Suprapubic skin (tissue), 4 donors: ENCODE measurements around the gene NELFE. TPM values are rescaled to one million over a fixed set of nuclear protein-coding genes. Genes with fewer than 3 reads are reported as not detected.
A peak's percentile ranks its signal among the peaks of the same experiment; 100 is the strongest.

Source experiments
- DNase-seq, 2 donors: peaks; one replicate each; pipeline ENCODE4 v3.0.0-alpha.2; 2019; ENCODE audit warnings: low spot score in 2 of 2
- H3K27ac ChIP-seq: fragments of 200-600 bp; sonication (generic); one replicate; pipeline ENCODE4 v1.5.1; 2019
- H3K27me3 ChIP-seq: fragments of 200-600 bp; sonication (generic); one replicate; pipeline ENCODE4 v1.5.1; 2019
- H3K36me3 ChIP-seq: fragments of 200-600 bp; sonication (generic); one replicate; pipeline ENCODE4 v1.5.1; 2019
- H3K4me1 ChIP-seq: fragments of 200-600 bp; sonication (generic); one replicate; pipeline ENCODE4 v1.5.1; 2019
- H3K4me3 ChIP-seq: fragments of 200-600 bp; sonication (generic); one replicate; pipeline ENCODE4 v1.5.1; 2019; ENCODE audit warnings: mild to moderate bottlenecking
- H3K9me3 ChIP-seq: fragments of 200-600 bp; sonication (generic); one replicate; pipeline ENCODE4 v1.5.1; 2019
- EP300 ChIP-seq: sonication (generic); formaldehyde crosslinking; IDR thresholded peaks from one replicate; pipeline ENCODE4 v1.6.1; 2017; ENCODE audit warnings: antibody characterized with exemption
- POLR2A ChIP-seq, 2 donors: fragments of 450-650 bp; IDR thresholded peaks; one replicate each; pipeline ENCODE4 v1.6.1; 2017; ENCODE audit warnings: antibody characterized with exemption in 2 of 2, mild to moderate bottlenecking in 2 of 2, moderate library complexity in 2 of 2
- POLR2AphosphoS5 ChIP-seq, 3 donors: sonication (generic); formaldehyde crosslinking; IDR thresholded peaks; one replicate each; pipeline ENCODE4 v1.6.1; 2017; ENCODE audit warnings: antibody characterized with exemption in 3 of 3
- WGBS: methylation state at CpG from one replicate; pipeline ENCODE4 v1.1.5; 2018; 5-methylcytosine and 5-hydroxymethylcytosine counted together
- total RNA-seq, 4 donors: library from RNA; depleted of rRNA; stranded (reverse); fragments of >200 nt; gene quantifications; one replicate each; pipeline ENCODE4 v1.1.0, GENCODE V29; 2016
- TF ChIP-seq, protein P1 (sequence below), 2 donors: fragments of 200-600 bp in 1 of 2; fragments of 450-650 bp in 1 of 2; sonication (generic) in 1 of 2; IDR thresholded peaks; one replicate each; pipeline ENCODE4 v1.5.1; 2016 to 2019; ENCODE audit warnings: antibody characterized with exemption in 2 of 2, mild to moderate bottlenecking in 1 of 2, moderate library complexity in 1 of 2

The NELFE gene
- total RNA-seq, 4 donors from 2014 or later, result 56.7 to 72.1 (median 65.8) TPM

DNA sequence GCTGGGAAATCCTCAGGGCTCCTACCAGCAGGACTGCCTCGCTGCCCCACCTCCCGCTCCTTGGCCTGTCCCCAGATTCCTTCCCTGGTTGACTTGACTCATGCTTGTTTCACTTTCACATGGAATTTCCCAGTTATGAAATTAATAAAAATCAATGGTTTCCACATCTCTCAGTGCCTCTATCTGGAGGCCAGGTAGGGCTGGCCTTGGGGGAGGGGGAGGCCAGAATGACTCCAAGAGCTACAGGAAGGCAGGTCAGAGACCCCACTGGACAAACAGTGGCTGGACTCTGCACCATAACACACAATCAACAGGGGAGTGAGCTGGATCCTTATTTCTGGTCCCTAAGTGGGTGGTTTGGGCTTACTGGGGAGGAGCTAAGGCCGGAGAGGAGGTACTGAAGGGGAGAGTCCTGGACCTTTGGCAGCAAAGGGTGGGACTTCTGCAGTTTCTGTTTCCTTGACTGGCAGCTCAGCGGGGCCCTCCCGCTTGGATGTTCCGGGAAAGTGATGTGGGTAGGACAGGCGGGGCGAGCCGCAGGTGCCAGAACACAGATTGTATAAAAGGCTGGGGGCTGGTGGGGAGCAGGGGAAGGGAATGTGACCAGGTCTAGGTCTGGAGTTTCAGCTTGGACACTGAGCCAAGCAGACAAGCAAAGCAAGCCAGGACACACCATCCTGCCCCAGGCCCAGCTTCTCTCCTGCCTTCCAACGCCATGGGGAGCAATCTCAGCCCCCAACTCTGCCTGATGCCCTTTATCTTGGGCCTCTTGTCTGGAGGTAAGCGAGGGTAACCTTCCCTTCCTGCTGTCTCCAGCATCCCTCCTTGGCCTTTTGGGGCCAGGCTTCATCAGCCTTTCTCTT, 13.0 kb downstream of the NELFE start, which contains the start of gene CFB:
TSS of gene CFB (plus strand) at position 589 of the 863 bp plus-strand sequence. CDS start at position 716, 127 bp downstream.
- Histone ChIP-seq H3K27me3 (no peaks in the 10 kb centered on the region), H3K27ac (peak within 1 kb of the TSS; percentile 78), H3K9me3 (no peaks in the 10 kb centered on the region), H3K4me3 (peak within 1 kb of the TSS; percentile 19), H3K36me3 (peaks cover 4% of the 10 kb centered on the region), H3K4me1 (peaks cover 21% of the 10 kb centered on the region)
- 30% methylated on average over 10 of the region's 11 CpGs for WGBS
- peak; percentile 89 to 90 for DNase-seq
- no peak for TF ChIP-seq POLR2A (IDR thresholded peaks at IDR 0.05)
- peak in 1 of 3 donors; percentile 22 for TF ChIP-seq POLR2AphosphoS5 (IDR thresholded peaks at IDR 0.05)

DNA sequence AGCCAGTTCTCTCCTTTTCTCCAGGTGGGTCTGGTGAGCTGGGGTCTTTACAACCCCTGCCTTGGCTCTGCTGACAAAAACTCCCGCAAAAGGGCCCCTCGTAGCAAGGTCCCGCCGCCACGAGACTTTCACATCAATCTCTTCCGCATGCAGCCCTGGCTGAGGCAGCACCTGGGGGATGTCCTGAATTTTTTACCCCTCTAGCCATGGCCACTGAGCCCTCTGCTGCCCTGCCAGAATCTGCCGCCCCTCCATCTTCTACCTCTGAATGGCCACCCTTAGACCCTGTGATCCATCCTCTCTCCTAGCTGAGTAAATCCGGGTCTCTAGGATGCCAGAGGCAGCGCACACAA, 13.6 kb downstream of the NELFE start:
- no peaks in the 10 kb centered on the region for H3K9me3 ChIP-seq
- no peaks in the 10 kb centered on the region for H3K27me3 ChIP-seq
- H3K4me1 ChIP-seq, result peaks cover 21% of the 10 kb centered on the region
- H3K36me3 ChIP-seq, result no peaks in the 10 kb centered on the region
- WGBS, result 70% methylated on average over 9 of the region's 9 CpGs
- TF ChIP-seq EP300 (no peak), POLR2A (IDR thresholded peaks at IDR 0.05) (no peak), POLR2AphosphoS5 (IDR thresholded peaks at IDR 0.05) (no peak)
- TF ChIP-seq, protein P1, sequence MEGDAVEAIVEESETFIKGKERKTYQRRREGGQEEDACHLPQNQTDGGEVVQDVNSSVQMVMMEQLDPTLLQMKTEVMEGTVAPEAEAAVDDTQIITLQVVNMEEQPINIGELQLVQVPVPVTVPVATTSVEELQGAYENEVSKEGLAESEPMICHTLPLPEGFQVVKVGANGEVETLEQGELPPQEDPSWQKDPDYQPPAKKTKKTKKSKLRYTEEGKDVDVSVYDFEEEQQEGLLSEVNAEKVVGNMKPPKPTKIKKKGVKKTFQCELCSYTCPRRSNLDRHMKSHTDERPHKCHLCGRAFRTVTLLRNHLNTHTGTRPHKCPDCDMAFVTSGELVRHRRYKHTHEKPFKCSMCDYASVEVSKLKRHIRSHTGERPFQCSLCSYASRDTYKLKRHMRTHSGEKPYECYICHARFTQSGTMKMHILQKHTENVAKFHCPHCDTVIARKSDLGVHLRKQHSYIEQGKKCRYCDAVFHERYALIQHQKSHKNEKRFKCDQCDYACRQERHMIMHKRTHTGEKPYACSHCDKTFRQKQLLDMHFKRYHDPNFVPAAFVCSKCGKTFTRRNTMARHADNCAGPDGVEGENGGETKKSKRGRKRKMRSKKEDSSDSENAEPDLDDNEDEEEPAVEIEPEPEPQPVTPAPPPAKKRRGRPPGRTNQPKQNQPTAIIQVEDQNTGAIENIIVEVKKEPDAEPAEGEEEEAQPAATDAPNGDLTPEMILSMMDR (IDR thresholded peaks at IDR 0.05), result no peak
- H3K4me3 ChIP-seq, result peak overlapping the region; percentile 19
- DNase-seq, result no peak
- H3K27ac ChIP-seq, result peak overlapping the region; percentile 78

DNA sequence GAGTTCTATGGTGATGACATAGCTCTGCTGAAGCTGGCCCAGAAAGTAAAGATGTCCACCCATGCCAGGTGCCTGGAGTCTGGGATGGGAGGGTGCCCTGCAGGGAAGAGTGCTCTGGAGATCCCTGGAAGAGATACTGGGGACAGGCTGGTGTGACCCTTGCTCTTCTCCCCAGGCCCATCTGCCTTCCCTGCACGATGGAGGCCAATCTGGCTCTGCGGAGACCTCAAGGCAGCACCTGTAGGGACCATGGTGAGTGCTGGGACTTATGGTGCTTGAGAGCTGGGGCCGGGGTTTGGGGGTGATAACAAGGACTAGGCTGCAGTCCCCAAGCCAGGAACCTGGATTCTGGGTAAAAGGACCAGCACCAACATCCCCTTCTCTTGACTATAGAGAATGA, 15.0 kb downstream of the NELFE start:
- H3K27ac ChIP-seq, result no peak overlapping the region
- WGBS, result 86% methylated on average over 3 of the region's 3 CpGs
- no peaks in the 10 kb centered on the region for H3K27me3 ChIP-seq
- no peaks in the 10 kb centered on the region for H3K36me3 ChIP-seq
- H3K9me3 ChIP-seq, result no peaks in the 10 kb centered on the region
- no peak for DNase-seq
- peaks cover 21% of the 10 kb centered on the region for H3K4me1 ChIP-seq
- TF ChIP-seq EP300 (no peak), POLR2AphosphoS5 (IDR thresholded peaks at IDR 0.05) (no peak), POLR2A (IDR thresholded peaks at IDR 0.05) (no peak)
- TF ChIP-seq, protein P1 (IDR thresholded peaks at IDR 0.05), result no peak
- no peak overlapping the region for H3K4me3 ChIP-seq

DNA sequence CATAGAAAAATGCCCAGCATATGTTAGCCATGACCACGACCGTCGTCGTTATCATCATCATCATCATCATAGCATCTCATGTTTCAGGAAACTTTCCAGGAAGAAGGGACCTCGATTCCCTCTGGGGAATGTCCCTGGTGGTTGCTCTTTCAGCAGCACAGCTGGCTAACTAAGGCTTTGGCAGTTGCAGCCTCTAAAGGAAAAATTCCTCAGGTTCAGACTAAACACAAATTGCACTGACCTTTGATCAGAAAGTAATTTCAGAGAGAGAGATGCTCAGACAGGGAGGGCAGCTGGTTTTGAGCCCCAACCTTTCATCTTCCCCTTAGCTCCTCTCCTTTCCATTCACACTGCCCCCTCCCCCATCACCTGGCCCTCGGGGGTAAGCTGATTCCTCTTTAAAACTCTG, 18.5 kb downstream of the NELFE start:
- Histone ChIP-seq H3K4me3 (no peak overlapping the region), H3K27ac (no peak overlapping the region), H3K9me3 (no peaks in the 10 kb centered on the region), H3K27me3 (no peaks in the 10 kb centered on the region), H3K4me1 (peaks cover 6% of the 10 kb centered on the region), H3K36me3 (no peaks in the 10 kb centered on the region)
- TF ChIP-seq, protein P1 (IDR thresholded peaks at IDR 0.05), result no peak
- no peak for TF ChIP-seq POLR2AphosphoS5 (IDR thresholded peaks at IDR 0.05)
- TF ChIP-seq EP300, result no peak
- no peak for TF ChIP-seq POLR2A (IDR thresholded peaks at IDR 0.05)
- WGBS, result 19% methylated on average over 6 of the region's 6 CpGs
- DNase-seq, result no peak

DNA sequence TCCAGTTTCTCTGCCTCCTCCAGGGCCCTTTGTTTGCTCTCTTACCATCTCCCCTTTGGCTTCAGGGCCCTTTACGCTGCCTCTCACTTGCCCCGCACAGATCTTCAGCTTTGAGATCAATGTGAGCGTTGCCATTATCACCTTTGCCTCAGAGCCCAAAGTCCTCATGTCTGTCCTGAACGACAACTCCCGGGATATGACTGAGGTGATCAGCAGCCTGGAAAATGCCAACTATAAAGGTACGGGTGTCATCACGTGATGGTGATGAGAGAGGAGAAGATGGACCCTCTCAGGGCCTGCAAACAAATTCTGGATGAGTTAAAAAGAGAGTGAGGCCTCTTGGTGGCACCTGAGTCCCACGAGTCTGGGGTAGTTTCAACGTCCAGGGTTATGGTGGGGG, 22.9 kb downstream of the NELFE start:
- TF ChIP-seq POLR2AphosphoS5 (IDR thresholded peaks at IDR 0.05) (no peak), EP300 (no peak), POLR2A (IDR thresholded peaks at IDR 0.05) (no peak)
- TF ChIP-seq, protein P1 (IDR thresholded peaks at IDR 0.05), result no peak
- Histone ChIP-seq H3K36me3 (no peaks in the 10 kb centered on the region), H3K9me3 (no peaks in the 10 kb centered on the region), H3K27me3 (no peaks in the 10 kb centered on the region), H3K27ac (no peak overlapping the region), H3K4me1 (no peaks in the 10 kb centered on the region), H3K4me3 (no peak overlapping the region)
- 85% methylated on average over 9 of the region's 9 CpGs for WGBS
- DNase-seq, result no peak
